Stimulated activated CD8-positive, alpha-beta memory T cell treated with anti-CD3 and anti-CD28 coated beads, Interleukin-12 subunit alpha, Interleukin-12 subunit beta, amount 100 ng/mL, for 4 hours (primary cell): ENCODE data around the gene AMPD3.
A peak's percentile ranks its signal among the peaks of the same experiment; 100 is the strongest.

Experiments used
- DNase-seq: peaks from one replicate; pipeline ENCODE4 v3.0.0-alpha.2; 2020; ENCODE audit warnings: low read depth

Gene AMPD3

DNA sequence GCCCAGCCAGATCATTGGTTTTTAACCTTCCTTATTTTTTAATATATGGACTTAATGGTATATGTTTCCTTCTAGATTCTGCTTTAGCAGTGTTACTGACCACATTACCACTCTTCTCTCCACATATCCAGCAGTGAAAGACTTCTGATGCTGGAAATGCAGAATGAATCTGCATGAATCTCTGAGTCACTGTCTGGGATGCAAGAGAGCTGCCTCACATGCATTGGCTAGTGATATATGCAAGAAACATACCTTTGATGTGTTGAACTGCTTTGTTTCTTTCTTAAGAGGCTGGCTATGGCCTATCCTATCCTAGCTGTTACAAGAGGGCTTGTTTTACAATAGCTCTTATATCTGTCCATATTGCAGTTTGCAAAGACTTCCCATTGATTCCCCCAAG is 16.6 kb upstream of the AMPD3 start:
- no peak for DNase-seq

- no peak for DNase-seq
Observed at GRCh38 chr11:10439351-10439750, 15.7 kb upstream of the AMPD3 start.

GRCh38 chr11:10439924-10440323 is 15.1 kb upstream of the AMPD3 start:
- DNase-seq = no peak

GRCh38 chr11:10440401-10440800 is 14.7 kb upstream of the AMPD3 start:
- no peak for DNase-seq

GRCh38 chr11:10441091-10441490 is 14.0 kb upstream of the AMPD3 start:
- no peak for DNase-seq

GRCh38 chr11:10441652-10442503 is 13.2 kb upstream of the AMPD3 start:
- no peak for DNase-seq

- DNase-seq = no peak
Observed at GRCh38 chr11:10443152-10443551, 11.9 kb upstream of the AMPD3 start.

GRCh38 chr11:10443721-10444235 is 11.3 kb upstream of the AMPD3 start:
- no peak for DNase-seq

- no peak for DNase-seq
Observed at GRCh38 chr11:10444725-10445315, 10.2 kb upstream of the AMPD3 start.

DNA sequence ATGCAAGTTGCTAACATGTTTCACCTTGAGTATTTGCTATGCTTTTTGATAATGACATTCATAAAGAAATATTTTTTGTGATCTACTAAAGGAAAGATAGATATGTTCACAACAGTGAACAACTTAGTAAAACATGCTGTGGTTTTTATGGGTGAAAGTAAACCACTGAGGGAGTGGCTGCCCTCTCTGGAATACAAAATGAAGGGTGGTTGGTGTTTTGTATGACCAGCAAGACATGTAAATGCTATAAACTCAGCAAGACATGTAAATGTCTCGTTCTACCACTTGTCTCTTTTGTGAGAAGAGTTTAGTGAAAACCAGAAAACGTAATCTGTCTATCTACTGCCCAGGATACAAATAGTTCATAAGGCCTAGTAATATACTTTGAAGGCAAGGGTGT is 7.6 kb upstream of the AMPD3 start:
- DNase-seq = no peak

- DNase-seq = no peak
Observed at GRCh38 chr11:10450462-10451425, 4.3 kb upstream of the AMPD3 start.

GRCh38 chr11:10451426-10452116 is 3.5 kb upstream of the AMPD3 start:
- DNase-seq = no peak

- no peak for DNase-seq
Observed at GRCh38 chr11:10452211-10452767, 2.8 kb upstream of the AMPD3 start.

DNA sequence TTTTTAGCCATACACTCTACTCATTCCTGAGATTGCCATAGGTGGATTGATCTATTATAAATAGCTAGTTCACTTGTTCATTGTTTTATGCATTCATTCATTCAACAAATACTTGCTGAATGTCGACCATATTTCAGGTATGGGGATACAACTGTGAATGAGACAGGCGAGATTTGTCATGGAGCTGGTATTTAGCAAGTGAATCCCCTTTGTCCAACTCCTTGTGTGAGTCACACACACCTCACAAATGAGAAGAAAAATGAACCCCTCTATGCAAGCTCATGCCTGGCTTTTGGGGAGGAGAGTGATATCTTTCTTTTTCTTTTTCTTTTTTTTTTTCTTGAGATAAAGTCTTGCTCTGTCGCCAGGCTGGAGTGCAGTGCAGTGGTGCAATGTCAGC is 1.8 kb upstream of the AMPD3 start:
- DNase-seq = no peak

DNA sequence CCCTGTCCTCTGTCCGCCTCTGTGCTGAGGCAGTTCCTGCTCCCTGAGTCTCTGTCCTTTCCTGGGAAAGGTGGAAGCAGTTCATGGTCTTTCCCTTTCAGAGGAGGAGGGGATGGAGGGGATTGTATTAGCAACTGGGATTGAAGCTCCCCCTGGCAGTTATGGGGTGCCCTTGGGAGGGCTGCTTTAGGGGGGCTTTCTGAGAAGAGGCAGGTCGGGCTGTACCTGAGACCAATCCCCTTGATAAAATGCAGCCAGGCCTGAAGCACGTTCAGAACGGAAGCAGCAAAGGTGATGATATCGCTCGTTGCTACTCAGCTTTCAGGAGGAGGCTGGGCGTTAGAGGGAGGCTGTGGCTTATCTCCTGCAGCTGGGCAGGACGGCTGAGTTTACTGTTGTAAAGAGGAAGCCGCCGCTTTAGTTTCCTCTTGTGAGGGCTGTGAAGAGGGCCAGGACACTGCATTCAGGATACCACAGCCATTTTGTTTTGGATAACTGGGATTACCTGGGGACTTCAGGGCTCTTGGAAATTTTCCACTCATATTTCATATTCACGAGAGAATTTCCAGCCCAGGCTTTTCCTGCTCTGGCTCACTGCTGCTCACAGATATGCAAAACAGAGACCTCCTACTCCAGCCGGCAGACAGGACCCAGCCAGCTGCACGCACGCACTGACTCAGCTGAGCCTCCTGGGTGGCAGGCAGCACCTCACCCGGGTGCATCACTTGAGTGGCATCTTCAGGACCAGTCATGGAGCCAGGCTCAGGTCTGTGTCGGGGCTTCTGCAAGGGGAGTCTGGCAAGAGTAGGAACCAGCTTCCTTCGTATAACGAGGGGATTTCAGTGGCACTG is 798 bp downstream of the AMPD3 start:
- peak; percentile 56 for DNase-seq

- DNase-seq = no peak
Observed at GRCh38 chr11:10456519-10456918, 1.5 kb downstream of the AMPD3 start.

DNA sequence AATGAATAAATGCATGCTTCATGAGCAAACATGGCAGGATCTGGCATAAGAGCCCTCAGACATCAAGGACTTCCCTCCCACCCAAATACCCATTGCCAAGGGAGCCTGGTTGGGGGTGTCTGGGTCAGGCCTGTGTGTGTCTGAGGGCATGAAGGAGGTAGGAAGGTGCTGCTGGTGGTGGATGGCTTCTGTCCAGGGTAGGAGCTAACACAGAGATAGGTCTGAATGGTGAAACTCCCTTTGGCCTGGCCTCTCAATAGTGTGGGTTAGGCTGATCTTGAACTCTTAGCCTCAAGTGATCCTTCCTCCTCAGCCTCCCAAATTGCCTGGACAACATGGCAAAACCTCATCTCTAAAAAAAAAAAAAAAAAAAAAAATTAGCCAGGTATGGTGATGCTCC is 2.8 kb downstream of the AMPD3 start:
- DNase-seq = no peak

- DNase-seq = peak; percentile 33
Observed at GRCh38 chr11:10459029-10459970, 4.2 kb downstream of the AMPD3 start.

GRCh38 chr11:10460611-10461275 is 5.7 kb downstream of the AMPD3 start:
- DNase-seq = no peak
